Activated T-helper 17 cell treated with anti-CD3 and anti-CD28 coated beads, Interleukin-2, amount 50 U/mL, for 72 hours (primary cell): ENCODE results near the gene OR51V1. TPM values are rescaled to one million over a fixed set of nuclear protein-coding genes. Genes with fewer than 3 reads are reported as not detected.

Source experiments
- ATAC-seq: fragments of 150-1000 bp; cut with Tn5 transposase; replicated peaks from 2 replicates; pipeline ENCODE4 v1.10.0; 2021; ENCODE audit warnings: mild to moderate bottlenecking, moderate library complexity
- H3K27ac Mint-ChIP-seq: one replicate; pipeline ENCODE4 v1.8.0; 2022; ENCODE audit warnings: mixed read lengths
- H3K27me3 Mint-ChIP-seq: one replicate; pipeline ENCODE4 v1.8.0; 2022; ENCODE audit warnings: mixed read lengths
- H3K36me3 Mint-ChIP-seq: one replicate; pipeline ENCODE4 v1.8.0; 2022; ENCODE audit warnings: low read depth, mild to moderate bottlenecking, mixed read lengths
- H3K4me1 Mint-ChIP-seq: one replicate; pipeline ENCODE4 v1.8.0; 2022; ENCODE audit warnings: mixed read lengths
- H3K4me3 Mint-ChIP-seq: one replicate; pipeline ENCODE4 v1.8.0; 2022; ENCODE audit warnings: mild to moderate bottlenecking, mixed read lengths
- H3K9me3 Mint-ChIP-seq: one replicate; pipeline ENCODE4 v1.8.0; 2022; ENCODE audit warnings: mixed read lengths
- total RNA-seq, 2 donors: library from RNA; stranded (reverse); gene quantifications; one replicate each; pipeline ENCODE4 v1.2.3, GENCODE V29; 2022

The OR51V1 gene
- total RNA-seq, 2 donors from 2014 or later: not detected

- Mint-ChIP-seq H3K4me1 (no peaks in the 10 kb centered on the region), H3K4me3 (no peak overlapping the region), H3K27ac (no peak overlapping the region), H3K27me3 (peaks cover 4% of the 10 kb centered on the region), H3K36me3 (no peaks in the 10 kb centered on the region), H3K9me3 (no peaks in the 10 kb centered on the region)
- no peak for ATAC-seq
Measured at GRCh38 chr11:5224538-5225479, 24.3 kb upstream of the OR51V1 start.

GRCh38 chr11:5223686-5224085 lies 23.2 kb upstream of the OR51V1 start:
- Mint-ChIP-seq H3K36me3 (no peaks in the 10 kb centered on the region), H3K9me3 (peaks cover 4% of the 10 kb centered on the region), H3K4me3 (no peak overlapping the region), H3K27me3 (peaks cover 4% of the 10 kb centered on the region), H3K27ac (no peak overlapping the region), H3K4me1 (no peaks in the 10 kb centered on the region)
- no peak for ATAC-seq

- Mint-ChIP-seq H3K36me3 (no peaks in the 10 kb centered on the region), H3K27ac (no peak overlapping the region), H3K4me1 (no peaks in the 10 kb centered on the region), H3K27me3 (peaks cover 4% of the 10 kb centered on the region), H3K4me3 (no peak overlapping the region), H3K9me3 (peaks cover 5% of the 10 kb centered on the region)
- ATAC-seq: no peak
Measured at GRCh38 chr11:5223146-5223545, 22.7 kb upstream of the OR51V1 start.

GRCh38 chr11:5210376-5210885 lies 9.9 kb upstream of the OR51V1 start:
- Mint-ChIP-seq H3K27me3 (peaks cover 3% of the 10 kb centered on the region), H3K9me3 (no peaks in the 10 kb centered on the region), H3K36me3 (no peaks in the 10 kb centered on the region), H3K4me3 (no peak overlapping the region), H3K4me1 (no peaks in the 10 kb centered on the region), H3K27ac (no peak overlapping the region)
- no peak for ATAC-seq

- no peak overlapping the region for H3K27ac Mint-ChIP-seq
- H3K27me3 Mint-ChIP-seq: peaks cover 18% of the 10 kb centered on the region
- H3K36me3 Mint-ChIP-seq: no peaks in the 10 kb centered on the region
- H3K9me3 Mint-ChIP-seq: no peaks in the 10 kb centered on the region
- no peak for ATAC-seq
- H3K4me1 Mint-ChIP-seq: no peaks in the 10 kb centered on the region
- no peak overlapping the region for H3K4me3 Mint-ChIP-seq
Measured at GRCh38 chr11:5204787-5205186, 4.3 kb upstream of the OR51V1 start.

GRCh38 chr11:5203366-5203765 lies 2.9 kb upstream of the OR51V1 start:
- Mint-ChIP-seq H3K36me3 (no peaks in the 10 kb centered on the region), H3K27ac (no peak overlapping the region), H3K4me1 (no peaks in the 10 kb centered on the region), H3K27me3 (peaks cover 21% of the 10 kb centered on the region), H3K9me3 (no peaks in the 10 kb centered on the region), H3K4me3 (no peak overlapping the region)
- no peak for ATAC-seq

- H3K4me3 Mint-ChIP-seq: no peak overlapping the region
- ATAC-seq: no peak
- no peak overlapping the region for H3K27ac Mint-ChIP-seq
- H3K27me3 Mint-ChIP-seq: peaks cover 14% of the 10 kb centered on the region
- H3K4me1 Mint-ChIP-seq: no peaks in the 10 kb centered on the region
- H3K36me3 Mint-ChIP-seq: no peaks in the 10 kb centered on the region
- H3K9me3 Mint-ChIP-seq: no peaks in the 10 kb centered on the region
Measured at GRCh38 chr11:5198285-5198684, 2.2 kb downstream of the OR51V1 start.

- Mint-ChIP-seq H3K27me3 (peaks cover 10% of the 10 kb centered on the region), H3K36me3 (no peaks in the 10 kb centered on the region), H3K4me3 (no peak overlapping the region), H3K4me1 (no peaks in the 10 kb centered on the region), H3K9me3 (no peaks in the 10 kb centered on the region), H3K27ac (no peak overlapping the region)
- no peak for ATAC-seq
Measured at GRCh38 chr11:5197536-5197935, 2.9 kb downstream of the OR51V1 start.

GRCh38 chr11:5196731-5197130 lies 3.8 kb downstream of the OR51V1 start:
- ATAC-seq: no peak

GRCh38 chr11:5196067-5196466 lies 4.4 kb downstream of the OR51V1 start:
- ATAC-seq: no peak
- Mint-ChIP-seq H3K9me3 (no peaks in the 10 kb centered on the region), H3K27ac (no peak overlapping the region), H3K36me3 (no peaks in the 10 kb centered on the region), H3K4me3 (no peak overlapping the region), H3K4me1 (no peaks in the 10 kb centered on the region), H3K27me3 (peaks cover 13% of the 10 kb centered on the region)

More at GRCh38 chr11:5196731-5197130, 3.8 kb downstream of the OR51V1 start:
- no peak overlapping the region for H3K4me3 Mint-ChIP-seq
- H3K27ac Mint-ChIP-seq: no peak overlapping the region
- no peaks in the 10 kb centered on the region for H3K4me1 Mint-ChIP-seq
- H3K27me3 Mint-ChIP-seq: peaks cover 10% of the 10 kb centered on the region
- no peaks in the 10 kb centered on the region for H3K9me3 Mint-ChIP-seq
- no peaks in the 10 kb centered on the region for H3K36me3 Mint-ChIP-seq

- Mint-ChIP-seq H3K27me3 (peaks cover 4% of the 10 kb centered on the region), H3K36me3 (no peaks in the 10 kb centered on the region), H3K27ac (no peak overlapping the region), H3K4me1 (no peaks in the 10 kb centered on the region), H3K4me3 (no peak overlapping the region), H3K9me3 (no peaks in the 10 kb centered on the region)
- no peak for ATAC-seq
Measured at GRCh38 chr11:5192738-5193137, 7.7 kb downstream of the OR51V1 start.

GRCh38 chr11:5188201-5188600 lies 12.3 kb downstream of the OR51V1 start:
- Mint-ChIP-seq H3K36me3 (no peaks in the 10 kb centered on the region), H3K27me3 (peaks cover 14% of the 10 kb centered on the region), H3K9me3 (no peaks in the 10 kb centered on the region), H3K4me1 (no peaks in the 10 kb centered on the region), H3K4me3 (no peak overlapping the region), H3K27ac (no peak overlapping the region)
- no peak for ATAC-seq

GRCh38 chr11:5178046-5178837 lies 22.2 kb downstream of the OR51V1 start:
- Mint-ChIP-seq H3K9me3 (no peaks in the 10 kb centered on the region), H3K27ac (no peak overlapping the region)

GRCh38 chr11:5174934-5175333 lies 25.5 kb downstream of the OR51V1 start:
- no peaks in the 10 kb centered on the region for H3K36me3 Mint-ChIP-seq
- H3K4me3 Mint-ChIP-seq: no peak overlapping the region
- no peak for ATAC-seq
- no peaks in the 10 kb centered on the region for H3K9me3 Mint-ChIP-seq
- no peak overlapping the region for H3K27ac Mint-ChIP-seq
- no peaks in the 10 kb centered on the region for H3K4me1 Mint-ChIP-seq
- H3K27me3 Mint-ChIP-seq: peaks cover 13% of the 10 kb centered on the region

More at GRCh38 chr11:5178046-5178837, 22.2 kb downstream of the OR51V1 start:
- H3K36me3 Mint-ChIP-seq: no peaks in the 10 kb centered on the region
- H3K27me3 Mint-ChIP-seq: peaks cover 7% of the 10 kb centered on the region
- no peaks in the 10 kb centered on the region for H3K4me1 Mint-ChIP-seq
- no peak for ATAC-seq
- no peak overlapping the region for H3K4me3 Mint-ChIP-seq
